C4-2B (cell line): ENCODE measurements around the gene PNPLA2.

Experiments
- H3K27ac ChIP-seq: fragments of 450-650 bp; 2 replicates; pipeline ENCODE4 v1.5.1; 2017
- ZFX ChIP-seq: fragments of 450-650 bp; IDR thresholded peaks from 2 replicates; pipeline ENCODE4 v1.6.1; 2017
- TF ChIP-seq, protein P1 (sequence below): fragments of 450-650 bp; conservative IDR thresholded peaks from 2 replicates; pipeline ENCODE4 v1.5.1; 2017; ENCODE audit warnings: mild to moderate bottlenecking

Gene PNPLA2

DNA sequence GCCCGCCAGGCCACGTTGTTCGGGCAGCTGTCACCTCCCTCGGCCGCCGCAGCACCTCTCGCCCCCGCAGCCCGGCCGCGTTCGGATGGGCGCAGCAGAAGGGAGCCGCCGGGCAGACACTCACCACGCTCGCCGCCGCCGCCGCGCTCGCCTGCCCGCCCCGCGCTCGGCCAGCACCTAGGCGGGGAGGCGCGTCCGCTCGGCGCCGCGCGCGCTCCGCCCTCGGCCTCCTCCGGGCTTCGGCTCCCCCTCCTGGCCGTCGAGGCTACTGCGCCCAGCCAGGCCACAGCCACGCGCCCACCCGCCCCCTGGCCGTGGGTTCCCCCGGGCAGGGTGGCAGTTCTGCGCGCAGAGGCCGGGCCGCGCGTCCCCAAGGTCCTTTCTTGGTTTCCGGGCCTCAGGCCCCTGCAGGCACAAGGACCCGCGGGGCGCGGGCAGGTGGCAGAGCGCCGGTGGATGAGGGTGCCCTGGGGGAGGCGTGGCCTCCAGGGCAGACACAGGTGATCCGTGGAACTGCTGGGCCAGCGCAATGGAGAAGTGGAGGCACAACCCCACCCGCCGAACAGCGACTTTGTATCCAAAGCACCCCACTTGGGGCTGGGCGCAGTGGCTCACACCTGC is 20.5 kb upstream of the PNPLA2 start, which contains the start of gene SLC25A22:
Gene SLC25A22, minus strand, starts transcription at position 189 of the 621 bp plus-strand sequence. CDS start 3,275 bp downstream, outside the sequence.
- TF ChIP-seq ZFX: no peak
- TF ChIP-seq, protein P1, sequence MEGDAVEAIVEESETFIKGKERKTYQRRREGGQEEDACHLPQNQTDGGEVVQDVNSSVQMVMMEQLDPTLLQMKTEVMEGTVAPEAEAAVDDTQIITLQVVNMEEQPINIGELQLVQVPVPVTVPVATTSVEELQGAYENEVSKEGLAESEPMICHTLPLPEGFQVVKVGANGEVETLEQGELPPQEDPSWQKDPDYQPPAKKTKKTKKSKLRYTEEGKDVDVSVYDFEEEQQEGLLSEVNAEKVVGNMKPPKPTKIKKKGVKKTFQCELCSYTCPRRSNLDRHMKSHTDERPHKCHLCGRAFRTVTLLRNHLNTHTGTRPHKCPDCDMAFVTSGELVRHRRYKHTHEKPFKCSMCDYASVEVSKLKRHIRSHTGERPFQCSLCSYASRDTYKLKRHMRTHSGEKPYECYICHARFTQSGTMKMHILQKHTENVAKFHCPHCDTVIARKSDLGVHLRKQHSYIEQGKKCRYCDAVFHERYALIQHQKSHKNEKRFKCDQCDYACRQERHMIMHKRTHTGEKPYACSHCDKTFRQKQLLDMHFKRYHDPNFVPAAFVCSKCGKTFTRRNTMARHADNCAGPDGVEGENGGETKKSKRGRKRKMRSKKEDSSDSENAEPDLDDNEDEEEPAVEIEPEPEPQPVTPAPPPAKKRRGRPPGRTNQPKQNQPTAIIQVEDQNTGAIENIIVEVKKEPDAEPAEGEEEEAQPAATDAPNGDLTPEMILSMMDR: peak; percentile 98
- H3K27ac ChIP-seq: peak within 1 kb of the TSS; percentile 87

DNA sequence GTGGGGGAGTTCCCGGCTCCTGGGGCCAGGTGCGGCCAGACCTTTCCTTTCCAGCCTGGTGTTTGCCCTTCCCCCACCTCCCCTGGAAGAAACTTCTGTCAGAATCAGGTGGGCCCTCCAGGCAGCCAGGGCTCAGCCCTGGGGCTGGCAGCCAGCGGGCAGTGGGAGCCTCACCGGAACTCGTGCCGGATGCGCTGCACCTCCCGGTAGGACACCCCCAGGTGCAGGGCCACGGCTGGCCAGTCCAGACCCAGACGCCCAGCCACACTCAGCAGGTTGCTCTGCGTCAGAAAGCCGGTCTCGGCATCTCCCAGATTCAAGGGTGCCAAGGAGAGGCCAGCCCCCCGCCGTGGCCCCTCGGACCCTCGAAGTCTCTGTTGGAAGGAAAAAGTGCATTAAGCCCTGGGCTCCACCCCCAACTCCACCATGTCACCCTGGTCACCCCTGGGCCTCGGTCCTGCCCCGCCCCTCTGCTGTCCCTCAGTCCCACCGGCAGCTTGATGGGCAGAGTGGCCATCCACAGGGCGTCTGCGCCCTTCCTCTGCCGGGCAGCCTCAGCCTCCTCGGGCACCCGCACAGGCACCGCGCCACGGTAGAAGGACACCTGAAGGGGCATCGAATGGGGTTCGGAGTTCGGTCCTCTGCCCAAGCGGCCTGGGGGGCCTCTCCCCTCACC is 18.9 kb upstream of the PNPLA2 start:
- H3K27ac ChIP-seq: no peak overlapping the region
- TF ChIP-seq, protein P1: no peak
- TF ChIP-seq ZFX: no peak

DNA sequence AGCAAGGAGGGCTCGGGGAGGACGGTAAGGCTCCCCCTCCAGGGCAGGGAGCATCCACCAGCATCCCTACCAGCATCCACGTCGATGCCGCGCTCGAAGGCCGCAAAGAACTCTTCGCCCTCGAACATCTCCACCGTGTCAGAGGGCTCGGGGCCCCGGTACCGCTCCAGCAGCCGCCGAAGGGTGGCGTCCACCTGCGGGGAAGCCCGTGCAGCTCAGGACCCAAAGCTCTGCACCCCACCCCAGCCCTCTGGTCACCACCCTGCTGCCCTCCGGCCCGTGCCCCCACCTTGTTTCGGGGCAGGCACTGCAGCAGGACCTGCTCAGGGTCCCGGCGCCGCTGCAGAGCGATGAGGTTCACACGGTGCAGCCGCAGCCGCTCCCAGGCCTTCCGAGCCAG is 18.2 kb upstream of the PNPLA2 start:
- TF ChIP-seq ZFX: no peak
- TF ChIP-seq, protein P1: no peak
- H3K27ac ChIP-seq: no peak overlapping the region

DNA sequence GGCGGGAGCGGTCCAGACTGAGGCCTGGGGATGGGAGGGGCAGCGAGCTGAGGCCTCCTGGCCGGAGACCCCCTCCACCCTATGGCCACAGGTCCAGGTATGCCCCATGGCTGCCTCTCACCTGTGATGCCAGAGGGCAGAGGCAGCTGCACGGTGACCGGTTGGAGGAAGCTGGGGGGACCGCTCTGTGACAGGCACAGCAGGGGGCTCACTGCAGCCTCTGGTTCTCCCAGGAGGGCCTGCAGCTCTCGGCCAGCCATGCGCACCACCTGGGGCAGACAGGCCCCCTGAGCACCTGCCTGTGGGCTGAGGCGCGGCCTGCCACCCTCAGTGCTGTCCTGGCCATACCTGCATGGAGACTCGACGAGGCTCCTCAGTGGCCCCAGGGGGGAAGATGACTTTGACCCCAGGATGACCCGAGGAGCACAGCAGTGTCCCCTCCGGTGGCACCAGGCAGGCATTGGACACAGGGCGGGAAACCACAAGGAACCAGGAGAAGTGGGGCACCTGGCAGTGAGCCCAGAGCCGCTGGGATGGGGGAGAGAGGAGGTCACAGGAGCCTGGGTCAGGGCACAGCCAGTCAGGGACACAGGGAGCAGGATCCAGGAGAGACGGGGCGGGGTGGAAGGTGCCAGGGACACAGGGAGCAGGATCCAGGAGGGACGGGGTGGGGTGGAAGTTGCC is 17.5 kb upstream of the PNPLA2 start:
- H3K27ac ChIP-seq: no peak overlapping the region
- TF ChIP-seq ZFX: no peak

DNA sequence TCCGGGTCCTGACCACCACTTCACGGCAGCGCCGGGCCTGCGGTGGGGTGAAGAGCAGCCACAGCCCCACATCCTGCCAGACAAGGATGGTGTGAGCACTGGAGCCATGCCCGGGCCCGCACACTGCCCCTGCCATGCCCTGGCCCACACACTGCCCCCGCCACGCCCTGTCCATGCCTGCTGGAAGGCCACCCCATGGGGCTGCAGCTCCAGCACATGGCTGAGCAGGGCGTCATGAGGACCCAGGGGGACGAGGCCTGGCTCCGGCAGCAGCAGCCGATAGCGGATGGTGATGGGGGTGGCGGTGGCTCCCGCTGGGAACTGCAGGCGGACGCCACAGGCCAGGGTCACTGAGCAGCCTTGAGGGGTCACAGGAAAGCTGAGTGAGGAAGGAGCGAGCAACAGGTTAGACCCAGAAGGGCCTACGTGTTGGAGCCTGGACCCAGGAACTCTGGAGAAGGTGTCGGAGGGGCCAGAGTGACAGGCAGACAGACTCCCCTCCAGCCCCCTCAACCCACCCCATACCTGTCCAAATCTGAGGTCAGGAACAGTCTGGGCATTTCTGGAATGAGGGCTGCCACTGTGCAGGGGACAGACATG is 16.6 kb upstream of the PNPLA2 start:
- no peak overlapping the region for H3K27ac ChIP-seq
- TF ChIP-seq ZFX: no peak
- TF ChIP-seq, protein P1: no peak

DNA sequence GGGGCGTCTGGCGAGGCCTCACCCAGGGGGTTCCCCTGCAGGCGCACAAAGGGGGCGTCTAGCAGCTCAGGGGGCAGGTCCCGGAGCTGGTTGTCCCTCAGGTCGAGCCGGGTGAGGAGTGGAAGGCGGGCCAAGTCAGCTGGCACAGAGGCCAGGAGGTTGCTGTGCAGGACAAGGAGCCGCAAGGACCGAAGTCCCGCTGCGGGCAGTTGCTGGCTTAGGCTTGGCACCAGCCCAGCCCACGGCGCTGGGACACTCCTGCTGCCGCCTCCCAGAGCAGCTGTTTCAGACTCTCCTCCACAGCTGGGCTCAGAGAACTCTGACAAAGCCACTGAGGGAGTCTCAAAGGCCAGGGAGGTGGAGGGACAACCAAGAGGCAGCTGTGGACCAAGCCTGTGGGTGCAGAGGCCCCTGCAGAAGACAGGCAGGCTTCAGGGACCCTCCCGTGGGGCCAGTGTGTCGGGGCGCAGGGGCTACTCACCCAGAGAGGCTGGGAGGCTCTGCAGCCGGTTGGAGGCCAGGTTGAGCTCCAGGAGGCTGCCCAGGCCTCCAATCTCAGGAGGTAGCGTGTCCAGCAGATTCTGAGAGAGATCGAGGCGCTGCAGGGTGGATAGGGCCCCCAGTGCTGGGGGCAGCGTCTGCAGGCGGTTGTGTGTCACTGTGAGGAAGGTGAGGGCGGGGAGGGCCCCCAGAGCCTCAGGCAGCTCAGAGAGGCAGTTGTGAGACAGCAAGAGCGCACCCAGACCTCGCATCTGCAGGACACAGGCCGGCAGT is 15.8 kb upstream of the PNPLA2 start:
- H3K27ac ChIP-seq: no peak overlapping the region
- TF ChIP-seq, protein P1: no peak
- TF ChIP-seq ZFX: no peak

DNA sequence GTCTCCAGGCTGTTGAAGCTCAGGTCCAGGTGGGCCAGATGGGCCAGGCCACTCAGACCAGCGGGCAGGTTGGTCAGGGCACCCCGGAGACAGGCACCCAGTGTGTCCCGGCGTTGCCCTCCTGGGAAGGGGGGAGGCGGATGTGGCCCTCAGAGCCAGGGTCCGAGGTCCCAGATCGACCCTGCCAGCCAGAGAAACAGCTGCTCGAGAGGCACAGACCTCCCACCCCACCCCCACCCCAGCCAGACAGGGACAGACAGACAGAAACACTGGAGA is 15.3 kb upstream of the PNPLA2 start:
- no peak for TF ChIP-seq ZFX
- TF ChIP-seq, protein P1: no peak
- H3K27ac ChIP-seq: no peak overlapping the region
